ENCODE data around the gene DNAH3. TPM values are rescaled to one million over a fixed set of nuclear protein-coding genes. Genes with fewer than 3 reads are reported as not detected.

DNAH3 gene
- total and polyA plus RNA-seq, 2 of the 13 experiments (the other 11 are each of a cell fraction or from before 2014, with no cell fraction given), result 0.07 to 0.08 TPM

DNA sequence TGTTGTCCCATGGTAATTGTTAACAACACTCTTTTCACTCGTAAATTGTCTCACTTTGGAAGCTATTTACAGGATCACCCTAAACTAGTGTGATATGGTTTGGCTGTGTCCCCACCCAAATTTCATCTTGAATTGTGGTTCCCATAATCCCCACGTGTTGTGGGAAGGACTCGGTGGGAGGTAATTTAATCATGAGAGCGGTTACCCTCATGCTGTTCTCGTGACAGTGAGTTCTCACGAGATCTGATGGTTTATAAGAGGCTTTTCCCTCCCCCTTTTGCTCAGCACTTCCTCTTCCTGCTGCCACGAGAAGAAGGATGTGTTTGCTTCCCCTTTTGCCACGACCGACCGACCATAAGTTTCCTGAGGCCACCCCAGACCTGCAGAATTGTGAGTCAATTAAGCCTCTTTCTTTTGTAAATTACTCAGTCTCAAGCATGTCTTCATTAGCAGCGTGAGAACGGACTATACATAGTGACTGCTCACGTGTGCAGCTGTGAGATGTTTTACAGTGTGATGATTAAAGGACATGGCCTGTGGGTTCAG is 34.4 kb downstream of the DNAH3 start (continued):
- TF ChIP-seq SP5 (CRISPR knock-in tag; IDR thresholded peaks at IDR 0.05; ENCODE audit: borderline replicate concordance, low read depth) (no peak), GABPB1 (CRISPR knock-in tag; IDR thresholded peaks at IDR 0.05) (peak; percentile 68), ZBTB1 (CRISPR knock-in tag; IDR thresholded peaks at IDR 0.05; ENCODE audit: borderline replicate concordance) (no peak), ZNF274 (CRISPR knock-in tag; IDR thresholded peaks at IDR 0.05) (no peak), SKI (IDR thresholded peaks at IDR 0.05; ENCODE audit: partially characterized antibody) (no peak), HOMEZ (CRISPR knock-in tag; IDR thresholded peaks at IDR 0.05; ENCODE audit: low read depth) (peak; percentile 58; the same call in 1 of the 2 replicates), ZNF720 (CRISPR knock-in tag; IDR thresholded peaks at IDR 0.05) (no peak), CREBL2 (CRISPR knock-in tag; IDR thresholded peaks at IDR 0.05; ENCODE audit: borderline replicate concordance) (no peak), ZBTB8A (CRISPR knock-in tag; IDR thresholded peaks at IDR 0.05; ENCODE audit: borderline replicate concordance, low read depth) (no peak), ZNF160 (CRISPR knock-in tag; IDR thresholded peaks at IDR 0.05) (no peak), GPN1 (CRISPR knock-in tag; IDR thresholded peaks at IDR 0.05; ENCODE audit: borderline replicate concordance) (no peak), ZNF549 (CRISPR knock-in tag; IDR thresholded peaks at IDR 0.05) (no peak), RNF2 (conservative IDR thresholded peaks at IDR 0.05; ENCODE audit: low read depth) (no peak), ZNF770 (CRISPR knock-in tag; IDR thresholded peaks at IDR 0.05) (no peak), FIP1L1 (IDR thresholded peaks at IDR 0.05; ENCODE audit: borderline replicate concordance, insufficient read depth, low read depth, low read length) (no peak)
- TF ChIP-seq, protein P1, sequence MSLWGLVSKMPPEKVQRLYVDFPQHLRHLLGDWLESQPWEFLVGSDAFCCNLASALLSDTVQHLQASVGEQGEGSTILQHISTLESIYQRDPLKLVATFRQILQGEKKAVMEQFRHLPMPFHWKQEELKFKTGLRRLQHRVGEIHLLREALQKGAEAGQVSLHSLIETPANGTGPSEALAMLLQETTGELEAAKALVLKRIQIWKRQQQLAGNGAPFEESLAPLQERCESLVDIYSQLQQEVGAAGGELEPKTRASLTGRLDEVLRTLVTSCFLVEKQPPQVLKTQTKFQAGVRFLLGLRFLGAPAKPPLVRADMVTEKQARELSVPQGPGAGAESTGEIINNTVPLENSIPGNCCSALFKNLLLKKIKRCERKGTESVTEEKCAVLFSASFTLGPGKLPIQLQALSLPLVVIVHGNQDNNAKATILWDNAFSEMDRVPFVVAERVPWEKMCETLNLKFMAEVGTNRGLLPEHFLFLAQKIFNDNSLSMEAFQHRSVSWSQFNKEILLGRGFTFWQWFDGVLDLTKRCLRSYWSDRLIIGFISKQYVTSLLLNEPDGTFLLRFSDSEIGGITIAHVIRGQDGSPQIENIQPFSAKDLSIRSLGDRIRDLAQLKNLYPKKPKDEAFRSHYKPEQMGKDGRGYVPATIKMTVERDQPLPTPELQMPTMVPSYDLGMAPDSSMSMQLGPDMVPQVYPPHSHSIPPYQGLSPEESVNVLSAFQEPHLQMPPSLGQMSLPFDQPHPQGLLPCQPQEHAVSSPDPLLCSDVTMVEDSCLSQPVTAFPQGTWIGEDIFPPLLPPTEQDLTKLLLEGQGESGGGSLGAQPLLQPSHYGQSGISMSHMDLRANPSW (CRISPR knock-in tag; IDR thresholded peaks at IDR 0.05; ENCODE audit: borderline replicate concordance), result no peak
- TF ChIP-seq, protein P2, sequence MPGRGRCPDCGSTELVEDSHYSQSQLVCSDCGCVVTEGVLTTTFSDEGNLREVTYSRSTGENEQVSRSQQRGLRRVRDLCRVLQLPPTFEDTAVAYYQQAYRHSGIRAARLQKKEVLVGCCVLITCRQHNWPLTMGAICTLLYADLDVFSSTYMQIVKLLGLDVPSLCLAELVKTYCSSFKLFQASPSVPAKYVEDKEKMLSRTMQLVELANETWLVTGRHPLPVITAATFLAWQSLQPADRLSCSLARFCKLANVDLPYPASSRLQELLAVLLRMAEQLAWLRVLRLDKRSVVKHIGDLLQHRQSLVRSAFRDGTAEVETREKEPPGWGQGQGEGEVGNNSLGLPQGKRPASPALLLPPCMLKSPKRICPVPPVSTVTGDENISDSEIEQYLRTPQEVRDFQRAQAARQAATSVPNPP (CRISPR knock-in tag; IDR thresholded peaks at IDR 0.05), result no peak
- TF ChIP-seq, protein P3, sequence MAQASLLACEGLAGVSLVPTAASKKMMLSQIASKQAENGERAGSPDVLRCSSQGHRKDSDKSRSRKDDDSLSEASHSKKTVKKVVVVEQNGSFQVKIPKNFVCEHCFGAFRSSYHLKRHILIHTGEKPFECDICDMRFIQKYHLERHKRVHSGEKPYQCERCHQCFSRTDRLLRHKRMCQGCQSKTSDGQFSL (CRISPR knock-in tag; IDR thresholded peaks at IDR 0.05), result no peak
- TF ChIP-seq, protein P4, sequence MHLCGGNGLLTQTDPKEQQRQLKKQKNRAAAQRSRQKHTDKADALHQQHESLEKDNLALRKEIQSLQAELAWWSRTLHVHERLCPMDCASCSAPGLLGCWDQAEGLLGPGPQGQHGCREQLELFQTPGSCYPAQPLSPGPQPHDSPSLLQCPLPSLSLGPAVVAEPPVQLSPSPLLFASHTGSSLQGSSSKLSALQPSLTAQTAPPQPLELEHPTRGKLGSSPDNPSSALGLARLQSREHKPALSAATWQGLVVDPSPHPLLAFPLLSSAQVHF (CRISPR knock-in tag; IDR thresholded peaks at IDR 0.05), result no peak

All from HepG2 (cell line).